GM21381 (cell line): ENCODE measurements around the gene C4orf33.
A peak's percentile ranks its signal among the peaks of the same experiment; 100 is the strongest.
"Not testable (repeated sequence)": the region's sequence is repeated elsewhere in the genome, so short reads cannot be mapped to it uniquely, and the experiment has no call there.

Source experiments
- ATAC-seq: cut with Tn5 transposase; IDR thresholded peaks from one replicate; pipeline ENCODE4 v1.9.1; 2021; ENCODE audit warnings: mild to moderate bottlenecking, moderate library complexity; ENCODE audit not compliant: unreplicated experiment

C4orf33 gene

GRCh38 chr4:129095811-129096454, at the start of gene C4orf33:
C4orf33 (plus strand) TSS chr4:129096152; CDS start chr4:129102611, 6,459 bp downstream.
- ATAC-seq: peak; percentile 41

- no peak for ATAC-seq
These were observed 36.9 kb upstream of the C4orf33 start for GRCh38 chr4:129059028-129059427.

GRCh38 chr4:129062580-129062979, 33.4 kb upstream of the C4orf33 start:
- no peak for ATAC-seq

- ATAC-seq: no peak
These were observed 32.3 kb upstream of the C4orf33 start for GRCh38 chr4:129063640-129064039.

GRCh38 chr4:129064717-129065116, 31.2 kb upstream of the C4orf33 start:
- ATAC-seq: no peak

GRCh38 chr4:129069537-129069936, 26.4 kb upstream of the C4orf33 start:
- not testable (repeated sequence) for ATAC-seq

GRCh38 chr4:129077326-129077725, 18.6 kb upstream of the C4orf33 start:
- no peak for ATAC-seq

- no peak for ATAC-seq
These were observed 15.8 kb upstream of the C4orf33 start for GRCh38 chr4:129080129-129080528.

- ATAC-seq: no peak
These were observed 13.7 kb upstream of the C4orf33 start for GRCh38 chr4:129082302-129082701.

- no peak for ATAC-seq
These were observed 10.5 kb upstream of the C4orf33 start for GRCh38 chr4:129085472-129085871.

- no peak for ATAC-seq
These were observed 8.4 kb upstream of the C4orf33 start for GRCh38 chr4:129087516-129087915.

- no peak for ATAC-seq
These were observed 3.2 kb upstream of the C4orf33 start for GRCh38 chr4:129092631-129093190.

- peak; percentile 93 for ATAC-seq
These were observed 2.6 kb upstream of the C4orf33 start, which contains the start of gene SCLT1 for GRCh38 chr4:129093191-129093920. SCLT1 (minus strand) TSS chr4:129093539; CDS start chr4:129093103, 436 bp downstream.

- no peak for ATAC-seq
These were observed 1.6 kb upstream of the C4orf33 start for GRCh38 chr4:129094347-129094746.

- ATAC-seq: no peak
These were observed 2.6 kb downstream of the C4orf33 start for GRCh38 chr4:129098531-129099001.

- no peak for ATAC-seq
These were observed 14.2 kb downstream of the C4orf33 start for GRCh38 chr4:129109965-129110824.

- no peak for ATAC-seq
These were observed 15.0 kb downstream of the C4orf33 start for GRCh38 chr4:129110931-129111330.

GRCh38 chr4:129111919-129112318, 16.0 kb downstream of the C4orf33 start:
- no peak for ATAC-seq

- no peak for ATAC-seq
These were observed 17.5 kb downstream of the C4orf33 start for GRCh38 chr4:129113434-129113833.

- ATAC-seq: no peak
These were observed 18.0 kb downstream of the C4orf33 start for GRCh38 chr4:129113919-129114318.

GRCh38 chr4:129117705-129118104, 21.8 kb downstream of the C4orf33 start:
- no peak for ATAC-seq
